ENCODE measurements around the gene SLC5A2.
"Not testable (repeated sequence)": the region's sequence is repeated elsewhere in the genome, so short reads cannot be mapped to it uniquely, and the experiment has no call there.

The SLC5A2 gene

GRCh38 chr16:31483081-31483480, at the start of gene SLC5A2:
SLC5A2 (plus strand) TSS chr16:31483123; CDS start chr16:31483137, 14 bp downstream.
- DNase-seq, result no peak

DNA sequence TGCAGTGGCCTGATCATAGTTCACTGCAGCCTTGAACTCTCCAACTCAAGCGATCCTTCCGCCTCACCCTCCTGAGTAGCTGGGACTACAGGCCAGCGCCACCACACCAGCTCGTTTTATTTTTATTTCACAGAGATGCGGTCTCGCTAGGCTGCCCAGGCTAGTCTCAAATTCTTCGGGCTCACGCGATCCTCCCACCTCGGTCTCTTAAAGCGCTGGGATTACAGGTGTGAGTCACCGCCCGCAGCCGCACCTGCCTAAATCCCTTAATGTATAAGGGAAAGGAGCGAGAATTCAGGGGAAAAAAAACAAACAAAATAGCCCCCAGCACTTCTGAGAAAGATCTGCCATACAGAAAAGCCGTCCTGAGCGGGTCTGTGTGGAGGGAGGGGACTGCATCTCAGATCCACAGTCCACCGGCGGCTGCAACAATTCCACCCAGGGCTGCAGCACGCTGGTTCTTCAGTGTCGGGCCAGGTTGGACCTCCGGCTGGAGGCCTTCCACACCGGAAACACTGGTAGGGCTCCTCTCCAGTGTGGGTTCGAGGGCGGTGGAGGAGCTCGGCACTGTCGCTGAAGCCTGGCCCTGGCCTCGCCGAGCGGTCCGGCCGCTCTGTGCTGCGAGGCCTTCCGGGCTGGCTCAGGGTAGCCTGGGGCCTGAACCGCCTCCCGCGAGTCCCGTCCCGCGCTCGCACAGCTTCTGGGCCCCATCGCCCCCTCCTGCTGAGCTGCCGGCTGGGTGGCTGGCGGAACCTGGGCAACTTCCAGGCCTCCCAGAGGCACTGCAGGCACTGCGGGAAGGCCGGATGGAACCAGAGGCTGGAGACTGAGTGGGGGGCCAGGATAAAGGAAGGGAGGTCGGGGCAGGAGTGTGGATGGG, 47.3 kb upstream of the SLC5A2 start:
- DNase-seq, result no peak

DNA sequence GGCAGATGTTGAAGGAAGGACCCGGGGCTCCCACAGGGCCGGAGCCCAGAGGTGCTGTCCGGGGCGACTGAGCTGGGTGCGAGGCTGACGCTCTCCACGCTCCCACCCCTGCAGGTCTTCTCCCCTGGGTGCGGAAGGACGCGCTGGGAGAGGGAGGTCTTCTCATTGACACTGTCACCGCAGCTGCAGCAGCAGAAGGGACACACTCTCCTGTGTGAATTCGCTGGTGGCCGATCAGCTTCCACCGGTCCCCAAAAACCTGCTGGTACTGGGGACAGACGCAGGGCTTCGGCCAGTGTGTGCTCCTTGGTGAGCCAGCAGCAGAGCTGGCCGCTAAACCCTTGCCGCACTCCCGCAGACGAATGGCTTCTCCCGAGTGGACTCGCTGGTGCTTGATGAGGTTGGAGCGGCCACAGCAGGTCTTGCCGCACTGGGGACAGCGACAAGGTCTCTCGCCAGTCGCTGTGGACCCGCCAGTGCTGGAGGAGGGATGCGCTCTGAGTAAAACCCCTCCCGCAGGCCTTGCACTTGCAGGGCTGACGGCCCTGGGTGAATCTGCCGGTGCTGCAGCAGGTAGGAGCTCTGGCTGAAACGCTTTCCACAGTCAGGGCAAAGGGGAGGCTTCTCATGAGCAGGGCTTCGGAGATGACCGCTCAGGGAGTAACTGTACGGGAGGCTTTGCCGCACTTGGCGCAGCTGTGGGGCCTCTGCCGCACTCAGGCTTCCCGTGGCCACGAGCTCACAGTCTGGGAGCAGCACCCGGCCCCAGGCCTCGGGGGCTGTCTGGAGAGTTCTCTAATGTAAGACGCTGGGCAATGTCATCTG, 46.5 kb upstream of the SLC5A2 start:
- no peak for DNase-seq

- no peak for DNase-seq
These were observed 44.5 kb upstream of the SLC5A2 start for GRCh38 chr16:31438414-31438813.

GRCh38 chr16:31439023-31439422, 43.9 kb upstream of the SLC5A2 start:
- DNase-seq, result not testable (repeated sequence)

DNA sequence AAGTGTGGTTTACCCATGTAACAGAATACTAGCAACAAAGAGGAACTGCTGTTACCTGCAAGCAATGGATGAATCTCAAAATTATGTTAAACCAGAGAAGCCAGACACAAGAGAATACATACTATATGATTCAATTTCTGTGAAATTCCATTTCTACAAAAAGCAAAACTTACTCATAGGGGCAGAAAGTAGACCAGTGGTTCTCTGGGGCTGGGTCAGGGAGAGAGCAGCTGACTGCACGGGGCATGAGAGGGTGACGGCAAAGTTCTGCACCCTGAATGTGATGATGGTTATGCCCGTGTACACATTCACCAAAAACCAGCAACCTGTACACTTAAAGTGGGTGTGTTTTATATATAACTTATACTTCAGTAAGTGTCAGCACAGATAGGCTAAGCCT, 43.4 kb upstream of the SLC5A2 start:
- no peak for DNase-seq

GRCh38 chr16:31440516-31441184, 42.3 kb upstream of the SLC5A2 start:
- no peak for DNase-seq

DNA sequence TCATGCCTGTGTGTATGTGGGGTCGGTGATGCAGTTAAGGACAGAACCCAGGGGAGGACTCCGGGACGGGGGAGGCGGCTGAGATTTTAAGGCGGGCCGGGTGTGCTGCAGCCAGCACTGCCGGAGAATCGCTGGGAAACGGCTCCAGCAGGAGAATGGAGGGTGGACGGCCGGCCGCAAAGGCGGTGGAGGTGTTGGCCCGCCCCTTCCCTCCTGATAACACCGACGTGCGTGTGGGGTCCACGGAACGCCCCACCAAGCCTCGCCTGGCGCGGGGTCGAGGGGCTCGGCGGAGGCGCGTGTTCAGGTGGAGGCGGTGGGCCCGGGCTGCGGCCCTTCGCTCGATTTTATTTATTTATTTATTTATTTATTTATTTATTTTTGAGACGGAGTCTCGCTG, 41.0 kb upstream of the SLC5A2 start:
- no peak for DNase-seq

DNA sequence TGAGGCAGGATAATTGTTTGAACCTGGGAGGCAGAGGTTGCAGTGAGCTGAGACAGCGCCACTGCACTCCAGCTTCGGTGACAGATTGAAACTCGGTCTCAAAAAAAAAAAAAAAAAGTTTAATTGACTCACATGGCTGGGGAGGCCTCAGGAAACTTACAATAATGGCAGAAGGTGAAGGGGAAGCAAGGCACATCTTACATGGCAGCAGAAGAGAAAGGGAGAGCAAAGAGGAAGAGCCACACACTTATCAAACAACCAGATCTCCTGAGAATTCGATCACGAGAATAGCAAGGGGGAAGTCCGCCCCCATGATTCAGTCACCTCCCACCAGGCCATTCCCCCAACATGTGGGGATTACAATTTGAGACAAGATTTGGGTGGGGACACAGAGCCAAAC, 37.0 kb upstream of the SLC5A2 start:
- not testable (repeated sequence) for DNase-seq

DNA sequence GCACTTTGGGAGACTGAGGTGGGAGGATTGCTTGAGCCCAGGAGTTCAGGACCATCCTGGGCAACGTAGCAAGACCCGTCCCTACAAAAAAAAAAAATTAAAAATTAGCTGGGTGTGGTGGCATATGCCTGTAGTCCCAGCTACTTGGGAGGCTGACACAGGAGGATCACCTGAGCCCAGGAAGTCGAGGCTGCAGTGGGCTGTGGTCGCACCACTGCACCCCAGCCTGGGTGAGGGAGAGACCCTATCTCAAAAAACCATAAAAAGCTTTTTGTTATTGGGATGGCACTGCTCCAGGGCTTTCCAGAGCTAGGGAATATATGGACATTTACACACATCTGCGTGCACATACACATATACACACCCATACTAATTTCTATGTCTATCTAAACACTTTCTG, 31.7 kb upstream of the SLC5A2 start:
- DNase-seq, result no peak

- DNase-seq, result no peak
These were observed 31.1 kb upstream of the SLC5A2 start for GRCh38 chr16:31451681-31452351.

DNA sequence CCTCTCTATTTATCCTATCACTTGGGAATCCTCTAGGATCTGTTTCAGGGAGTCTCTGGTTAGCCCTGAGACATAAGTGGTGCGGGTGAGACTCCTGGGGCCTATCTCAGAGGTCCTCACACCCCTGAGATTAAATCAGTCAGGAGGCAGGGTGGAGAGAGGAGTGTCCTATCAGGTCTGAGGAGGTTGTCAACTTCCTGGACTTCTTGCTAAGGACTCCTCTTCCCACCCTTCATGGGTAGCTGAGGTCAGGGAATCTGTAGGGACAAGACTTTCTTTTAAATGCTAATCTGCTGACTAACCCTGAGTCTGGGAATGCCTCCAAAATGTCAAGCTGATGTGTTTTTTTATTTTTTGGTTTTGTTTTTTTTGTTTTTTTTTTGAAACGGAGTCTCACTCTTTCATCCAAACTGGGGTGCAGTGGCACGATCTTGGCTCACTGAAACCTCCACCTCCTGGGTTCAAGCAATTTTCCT, 30.3 kb upstream of the SLC5A2 start:
- peak; percentile 37 for DNase-seq

DNA sequence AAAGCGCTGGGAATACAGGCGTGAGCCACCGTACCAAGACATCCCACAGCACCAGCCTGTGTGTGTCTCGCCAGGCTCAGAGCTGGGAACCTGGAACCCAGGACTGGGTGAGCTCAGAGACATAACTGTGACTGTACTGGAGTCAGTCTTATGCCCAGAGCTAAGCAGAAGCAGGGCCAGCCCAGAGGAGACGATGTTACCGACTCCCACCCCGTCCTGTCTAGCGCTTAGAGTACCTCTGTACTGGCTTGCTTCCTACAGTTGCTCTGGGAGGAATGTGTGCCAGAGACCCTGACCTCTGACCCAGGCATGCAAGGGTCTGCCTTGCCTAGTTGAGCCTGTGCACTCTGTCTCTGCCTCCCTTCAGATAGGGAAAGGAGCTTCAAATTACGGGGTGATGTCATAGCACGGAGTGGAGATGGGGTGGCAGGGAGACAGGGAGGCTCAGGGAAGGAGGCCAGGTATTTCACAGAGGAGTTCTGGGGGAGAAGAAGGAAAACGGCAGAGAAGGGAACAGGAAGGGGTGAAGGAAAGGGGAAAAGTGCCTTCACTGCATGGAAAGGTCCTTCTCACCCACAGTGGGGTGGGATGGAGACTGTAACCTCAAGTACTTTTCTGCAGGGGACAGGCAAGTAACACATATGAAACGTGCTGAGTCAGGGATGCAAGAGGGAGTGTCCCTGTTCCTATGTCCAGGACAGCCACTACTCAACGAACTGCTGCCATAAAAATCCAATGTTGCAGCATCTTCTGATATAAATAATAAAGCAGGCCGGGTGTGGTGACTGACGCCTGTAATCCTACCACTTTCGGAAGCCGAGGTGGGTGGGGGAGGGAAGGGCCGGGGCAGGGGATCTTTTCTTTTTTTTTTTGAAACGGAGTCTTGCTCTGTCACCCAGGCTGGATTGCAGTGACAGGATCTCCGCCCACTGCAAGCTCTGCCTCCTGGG, 29.4 kb upstream of the SLC5A2 start:
- DNase-seq, result no peak

- no peak for DNase-seq
These were observed 27.2 kb upstream of the SLC5A2 start for GRCh38 chr16:31455601-31456314.

- no peak for DNase-seq
These were observed 25.9 kb upstream of the SLC5A2 start for GRCh38 chr16:31456988-31457360.

DNA sequence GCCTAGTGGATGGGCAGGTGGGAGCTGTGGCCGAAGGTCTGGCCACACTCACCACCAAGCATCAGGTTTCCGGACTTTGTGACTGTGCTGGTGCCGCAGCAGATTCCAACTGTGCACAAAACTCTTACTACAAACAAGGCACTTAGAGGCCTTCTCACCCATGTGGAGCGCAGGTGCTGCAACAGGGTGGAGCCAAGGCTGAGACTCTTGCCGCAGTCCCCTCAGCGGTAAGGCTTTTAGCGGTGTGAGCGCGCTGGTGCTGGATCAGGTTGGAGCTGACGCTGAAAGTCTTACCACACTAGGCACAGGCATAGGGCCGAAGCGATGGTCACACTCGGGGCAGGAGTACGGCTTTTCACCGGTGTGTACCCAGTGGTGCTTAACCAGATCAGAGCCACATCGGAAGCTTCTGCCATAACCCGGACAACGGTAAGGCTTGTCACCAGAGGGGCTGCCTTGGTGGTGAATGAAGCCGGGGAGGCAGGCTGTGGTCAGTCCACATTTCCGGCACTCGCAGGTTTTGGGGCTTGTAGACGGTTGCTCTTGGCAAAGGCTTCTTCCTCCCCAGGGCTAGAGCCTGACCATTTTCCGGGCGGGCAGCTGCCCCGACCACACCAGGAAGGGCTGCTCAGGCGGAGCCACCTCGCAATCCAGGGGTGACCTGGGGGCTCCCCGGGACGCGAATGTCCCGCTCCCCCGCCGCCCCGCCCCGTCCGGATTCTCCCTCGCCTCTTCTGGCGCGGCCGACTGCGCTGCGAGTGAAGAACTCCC, 24.7 kb upstream of the SLC5A2 start:
- no peak for DNase-seq

GRCh38 chr16:31458844-31459686, 23.9 kb upstream of the SLC5A2 start, which contains the start of gene ARMC5:
ARMC5 (plus strand) TSS chr16:31459501; CDS start chr16:31459525, 24 bp downstream.
- peak; percentile 97 for DNase-seq

GRCh38 chr16:31459687-31460581, 23.0 kb upstream of the SLC5A2 start:
- peak; percentile 99 for DNase-seq
